ENCODE measurements around the gene OSBPL1A.

DNA sequence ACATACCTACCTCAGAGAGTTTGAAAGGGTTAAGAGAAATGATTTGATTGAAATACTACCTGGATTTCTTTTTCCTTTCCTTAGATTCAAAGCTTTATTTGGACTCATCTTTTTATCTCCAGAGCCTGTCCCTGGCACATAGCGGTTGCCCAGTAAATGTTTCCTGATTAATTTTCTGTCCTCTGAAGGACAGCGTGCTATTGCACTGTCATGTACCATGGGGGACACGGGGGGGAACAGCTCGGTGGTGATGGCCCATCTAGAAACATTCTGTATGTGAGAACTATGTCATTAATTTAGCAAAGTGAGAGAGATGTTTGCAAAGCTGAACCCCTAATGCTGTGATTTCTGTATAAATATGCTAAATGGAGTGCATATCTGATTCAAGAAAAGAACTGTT lies 285.2 kb downstream of the OSBPL1A start:
- TF ChIP-seq, protein P1, sequence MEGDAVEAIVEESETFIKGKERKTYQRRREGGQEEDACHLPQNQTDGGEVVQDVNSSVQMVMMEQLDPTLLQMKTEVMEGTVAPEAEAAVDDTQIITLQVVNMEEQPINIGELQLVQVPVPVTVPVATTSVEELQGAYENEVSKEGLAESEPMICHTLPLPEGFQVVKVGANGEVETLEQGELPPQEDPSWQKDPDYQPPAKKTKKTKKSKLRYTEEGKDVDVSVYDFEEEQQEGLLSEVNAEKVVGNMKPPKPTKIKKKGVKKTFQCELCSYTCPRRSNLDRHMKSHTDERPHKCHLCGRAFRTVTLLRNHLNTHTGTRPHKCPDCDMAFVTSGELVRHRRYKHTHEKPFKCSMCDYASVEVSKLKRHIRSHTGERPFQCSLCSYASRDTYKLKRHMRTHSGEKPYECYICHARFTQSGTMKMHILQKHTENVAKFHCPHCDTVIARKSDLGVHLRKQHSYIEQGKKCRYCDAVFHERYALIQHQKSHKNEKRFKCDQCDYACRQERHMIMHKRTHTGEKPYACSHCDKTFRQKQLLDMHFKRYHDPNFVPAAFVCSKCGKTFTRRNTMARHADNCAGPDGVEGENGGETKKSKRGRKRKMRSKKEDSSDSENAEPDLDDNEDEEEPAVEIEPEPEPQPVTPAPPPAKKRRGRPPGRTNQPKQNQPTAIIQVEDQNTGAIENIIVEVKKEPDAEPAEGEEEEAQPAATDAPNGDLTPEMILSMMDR (IDR thresholded peaks at IDR 0.05) = no peak
- no peak for TF ChIP-seq POLR2A (IDR thresholded peaks at IDR 0.05)
- no peak for TF ChIP-seq POLR2AphosphoS5 (IDR thresholded peaks at IDR 0.05)
